Left lung (tissue), 10 donors: ENCODE measurements around the gene EBF3. TPM values are rescaled to one million over a fixed set of nuclear protein-coding genes. Genes with fewer than 3 reads are reported as not detected.

Experiments
- ATAC-seq: fragments of 200-7000 bp; cut with Tn5 transposase; one replicate; pipeline ENCODE4 v1.9.1; 2020; ENCODE audit warnings: moderate library complexity
- DNase-seq, 4 donors: peaks; one replicate each; pipeline ENCODE4 v3.0.0-alpha.2; 2013 to 2020
- H3K27ac ChIP-seq, 2 donors: fragments of 200-600 bp; sonication (generic) in 1 of 2; one replicate each; pipeline versions ENCODE4 v1.5.0 to v1.8.0; 2020 to 2021
- H3K27me3 ChIP-seq, 2 donors: fragments of 200-600 bp; sonication (generic) in 1 of 2; one replicate each; pipeline versions ENCODE4 v1.5.0 to v1.8.0; 2020 to 2021
- H3K36me3 ChIP-seq, 2 donors: fragments of 200-600 bp; sonication (generic) in 1 of 2; one replicate each; pipeline versions ENCODE4 v1.5.0 to v1.8.0; 2020 to 2021
- H3K4me1 ChIP-seq, 2 donors: fragments of 200-600 bp; one replicate each; pipeline ENCODE4 v1.8.0; 2021
- H3K4me3 ChIP-seq, 2 donors: fragments of 200-600 bp; sonication (generic) in 1 of 2; one replicate each; pipeline versions ENCODE4 v1.5.0 to v1.8.0; 2020 to 2021; ENCODE audit warnings: mild to moderate bottlenecking in 1 of 2
- H3K9me3 ChIP-seq, 2 donors: fragments of 200-600 bp; sonication (generic) in 1 of 2; one replicate each; pipeline versions ENCODE4 v1.5.0 to v1.8.0; 2020 to 2021
- intact Hi-C, 2 donors: fragments of 100-400 bp; cut with DNase I; formaldehyde crosslinking; loops; one replicate each; pipeline versions ENCODE4 v1.11.2 to v1.14.2; 2022
- polyA plus RNA-seq, 6 donors: library from polyadenylated mRNA; unstranded; fragments of 120-200 nt; gene quantifications; one replicate each; pipeline ENCODE4 v1.2.1, GENCODE V29; 2013; ENCODE audit not compliant: insufficient read length in 6 of 6
- total RNA-seq, 2 donors: library from RNA; stranded (reverse); fragmentation: NEBNext Ultra II Directional; extraction: Animal tissue kit (Norgen Biotek cat#: 25700); gene quantifications; one replicate each; pipeline ENCODE4 v1.2.1, GENCODE V29; 2021
- TF ChIP-seq, protein P1 (sequence below), 2 donors: fragments of 200-600 bp; sonication (generic) in 1 of 2; IDR thresholded peaks; one replicate each; pipeline versions ENCODE4 v1.5.0 to v1.8.0; 2021; ENCODE audit warnings: antibody characterized with exemption in 2 of 2
- donor health status: DM: no; HTN: yes; CAD: no.
- donor health status: DM: no; HTN: no; CAD: no.

EBF3 gene
- total and polyA plus RNA-seq, 8 donors = 0.10 to 2.0 (median 1.4) TPM; not detected in 1

DNA sequence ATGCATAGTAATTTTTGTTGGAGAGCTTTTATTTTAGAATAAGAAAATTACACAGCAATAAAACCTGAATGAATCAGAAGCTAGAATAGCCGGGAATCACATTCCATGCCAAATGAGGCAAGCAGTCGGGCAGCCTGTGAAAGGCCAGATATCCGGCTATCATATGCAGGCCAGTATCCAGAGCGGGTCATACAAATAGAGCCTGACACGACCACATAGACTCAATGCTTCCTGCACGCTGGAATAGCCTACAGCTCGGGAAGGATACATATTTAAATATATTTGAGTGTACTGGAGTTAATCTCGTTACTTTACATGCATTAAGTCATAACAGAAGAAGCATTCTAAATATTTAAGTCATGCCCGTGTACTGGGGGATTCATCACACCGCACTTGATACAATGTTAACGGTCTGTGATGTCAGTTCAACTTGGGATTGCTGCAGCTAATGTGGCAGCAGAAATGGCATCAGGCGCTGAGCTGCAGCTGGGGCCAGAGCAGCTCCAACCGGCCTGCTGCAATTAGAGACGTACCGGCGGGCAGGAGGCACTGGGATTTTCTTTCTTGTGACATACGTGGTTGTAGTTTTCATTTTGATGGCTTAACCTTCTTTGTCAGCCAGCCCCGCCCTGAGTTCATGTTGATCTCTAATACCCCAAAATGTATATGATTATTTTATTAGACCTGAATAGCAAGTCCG lies 112.0 kb downstream of the EBF3 start:
- H3K4me1 ChIP-seq = no peaks in the 10 kb centered on the region
- H3K27ac ChIP-seq = no peak overlapping the region
- DNase-seq (no peak), ATAC-seq (no peak)
- intact Hi-C loops = no loop called here
- H3K27me3 ChIP-seq = peaks cover 0 to 18% of the 10 kb centered on the region in 2 donors
- no peak overlapping the region for H3K4me3 ChIP-seq
- no peaks in the 10 kb centered on the region for H3K36me3 ChIP-seq
- TF ChIP-seq, protein P1, sequence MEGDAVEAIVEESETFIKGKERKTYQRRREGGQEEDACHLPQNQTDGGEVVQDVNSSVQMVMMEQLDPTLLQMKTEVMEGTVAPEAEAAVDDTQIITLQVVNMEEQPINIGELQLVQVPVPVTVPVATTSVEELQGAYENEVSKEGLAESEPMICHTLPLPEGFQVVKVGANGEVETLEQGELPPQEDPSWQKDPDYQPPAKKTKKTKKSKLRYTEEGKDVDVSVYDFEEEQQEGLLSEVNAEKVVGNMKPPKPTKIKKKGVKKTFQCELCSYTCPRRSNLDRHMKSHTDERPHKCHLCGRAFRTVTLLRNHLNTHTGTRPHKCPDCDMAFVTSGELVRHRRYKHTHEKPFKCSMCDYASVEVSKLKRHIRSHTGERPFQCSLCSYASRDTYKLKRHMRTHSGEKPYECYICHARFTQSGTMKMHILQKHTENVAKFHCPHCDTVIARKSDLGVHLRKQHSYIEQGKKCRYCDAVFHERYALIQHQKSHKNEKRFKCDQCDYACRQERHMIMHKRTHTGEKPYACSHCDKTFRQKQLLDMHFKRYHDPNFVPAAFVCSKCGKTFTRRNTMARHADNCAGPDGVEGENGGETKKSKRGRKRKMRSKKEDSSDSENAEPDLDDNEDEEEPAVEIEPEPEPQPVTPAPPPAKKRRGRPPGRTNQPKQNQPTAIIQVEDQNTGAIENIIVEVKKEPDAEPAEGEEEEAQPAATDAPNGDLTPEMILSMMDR (IDR thresholded peaks at IDR 0.05) = no peak
- H3K9me3 ChIP-seq = no peaks in the 10 kb centered on the region

DNA sequence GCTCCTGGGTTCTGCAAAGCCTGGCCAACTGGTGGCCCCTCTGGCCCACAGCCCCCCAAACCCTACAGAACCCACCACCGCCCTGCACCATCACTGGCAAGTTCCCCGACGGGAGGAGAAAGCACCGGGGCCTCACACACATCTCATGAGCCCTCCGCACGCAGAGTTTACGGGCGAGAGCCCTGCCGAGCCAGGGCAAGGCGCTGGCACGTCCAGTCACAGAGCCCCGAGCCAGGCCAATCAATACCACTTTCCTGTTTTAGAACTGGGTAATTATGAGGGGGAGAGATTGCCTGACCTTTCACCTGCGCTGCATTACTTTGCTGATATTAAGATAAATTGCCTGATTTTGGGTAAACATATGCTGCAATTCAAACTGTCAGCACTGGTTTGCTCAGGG lies 113.3 kb downstream of the EBF3 start:
- TF ChIP-seq, protein P1 (IDR thresholded peaks at IDR 0.05) = no peak
- Histone ChIP-seq H3K27ac (no peak overlapping the region), H3K4me1 (no peaks in the 10 kb centered on the region), H3K4me3 (no peak overlapping the region), H3K9me3 (no peaks in the 10 kb centered on the region), H3K27me3 (peaks cover 0 to 18% of the 10 kb centered on the region in 2 donors), H3K36me3 (no peaks in the 10 kb centered on the region)
- peak in 1 of 4 donors; percentile 58 for DNase-seq
- ATAC-seq = no peak
- intact Hi-C loops = no loop called here

DNA sequence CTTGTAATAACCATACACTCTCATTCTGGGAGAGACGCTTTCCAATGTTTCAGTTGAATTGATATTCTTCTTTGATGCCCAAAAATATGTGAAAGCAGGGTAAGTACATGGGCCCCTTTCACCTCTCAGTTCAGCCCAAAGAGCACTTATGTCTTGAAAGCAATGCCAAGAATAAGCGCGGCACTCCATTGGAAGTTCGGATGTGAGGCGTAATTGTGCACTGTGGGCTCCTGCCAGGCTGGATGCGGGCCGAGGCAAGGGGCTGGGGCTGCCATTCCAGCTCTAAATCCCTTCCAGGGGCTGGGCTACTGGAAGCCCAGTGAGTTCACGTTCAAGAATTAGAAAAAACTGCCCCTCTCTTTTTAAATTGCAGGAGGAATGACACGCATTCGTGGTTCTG lies 113.8 kb downstream of the EBF3 start:
- Histone ChIP-seq H3K9me3 (no peaks in the 10 kb centered on the region), H3K27me3 (peaks cover 0 to 18% of the 10 kb centered on the region in 2 donors), H3K4me3 (no peak overlapping the region), H3K4me1 (no peaks in the 10 kb centered on the region), H3K27ac (no peak overlapping the region), H3K36me3 (no peaks in the 10 kb centered on the region)
- DNase-seq (peak in 1 of 4 donors; percentile 16), ATAC-seq (no peak)
- TF ChIP-seq, protein P1 (IDR thresholded peaks at IDR 0.05) = no peak
- intact Hi-C loops = no loop called here

DNA sequence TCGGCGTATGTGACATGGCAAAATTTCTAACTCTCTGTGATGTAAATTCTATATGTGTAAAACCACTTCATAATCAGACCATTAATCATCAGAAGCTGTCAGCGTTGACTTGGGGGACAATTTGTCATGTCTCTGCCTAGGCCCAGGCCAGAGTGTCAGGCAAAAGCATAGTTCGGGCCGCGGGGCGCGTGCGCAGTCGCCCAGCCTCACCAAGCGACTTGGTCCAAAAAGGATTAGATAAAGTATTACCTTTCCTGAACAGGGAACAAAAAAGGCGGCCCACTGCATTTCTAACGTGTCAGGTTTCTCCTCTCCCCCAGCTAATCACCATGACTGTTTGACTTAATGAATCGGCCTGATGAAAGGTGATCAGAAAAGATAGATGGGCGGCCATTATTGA lies 114.2 kb downstream of the EBF3 start:
- Histone ChIP-seq H3K4me1 (no peaks in the 10 kb centered on the region), H3K36me3 (no peaks in the 10 kb centered on the region), H3K9me3 (no peaks in the 10 kb centered on the region), H3K27me3 (peaks cover 0 to 18% of the 10 kb centered on the region in 2 donors), H3K4me3 (no peak overlapping the region), H3K27ac (no peak overlapping the region)
- DNase-seq = peak in 1 of 4 donors; percentile 60
- no peak for ATAC-seq
- TF ChIP-seq, protein P1 (IDR thresholded peaks at IDR 0.05) = no peak
- intact Hi-C loops = no loop called here

DNA sequence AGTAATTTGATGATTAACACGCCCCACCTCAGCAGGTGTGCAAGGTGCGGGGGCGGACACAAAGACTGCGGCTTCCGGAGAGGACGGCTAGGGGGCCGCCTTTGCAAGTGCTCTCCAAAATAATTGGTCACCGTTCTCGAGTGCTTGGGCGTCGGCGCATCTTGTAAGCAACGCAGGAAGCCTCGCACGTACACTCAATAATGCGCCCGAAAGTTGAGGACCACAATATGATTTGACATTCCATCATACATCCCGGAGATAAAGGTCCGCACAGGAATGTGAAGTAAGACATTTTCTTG lies 114.7 kb downstream of the EBF3 start:
- Histone ChIP-seq H3K27me3 (peaks cover 0 to 18% of the 10 kb centered on the region in 2 donors), H3K4me3 (no peak overlapping the region), H3K4me1 (no peaks in the 10 kb centered on the region), H3K9me3 (no peaks in the 10 kb centered on the region), H3K36me3 (no peaks in the 10 kb centered on the region), H3K27ac (no peak overlapping the region)
- TF ChIP-seq, protein P1 (IDR thresholded peaks at IDR 0.05) = no peak
- no peak for ATAC-seq
- peak in 1 of 4 donors; percentile 54 for DNase-seq
- intact Hi-C loops = no loop called here
